Stomach (tissue), 4 donors: ENCODE measurements around the gene FAM184A.

ENCODE experiments used
- CTCF ChIP-seq, 7 experiments: fragments of 450-650 bp in 4 of 7; fragments of 200-600 bp in 3 of 7; sonication (generic) in 3 of 7; IDR thresholded peaks; one replicate each; pipeline ENCODE4 v1.5.1; 2016 to 2019; ENCODE audit warnings: antibody characterized with exemption in 7 of 7, control low read depth in 2 of 7, mild to moderate bottlenecking in 1 of 7
- POLR2AphosphoS5 ChIP-seq, 3 donors: sonication (generic); formaldehyde crosslinking; IDR thresholded peaks; one replicate each; pipeline ENCODE4 v1.6.1; 2016; ENCODE audit warnings: antibody characterized with exemption in 3 of 3

DNA sequence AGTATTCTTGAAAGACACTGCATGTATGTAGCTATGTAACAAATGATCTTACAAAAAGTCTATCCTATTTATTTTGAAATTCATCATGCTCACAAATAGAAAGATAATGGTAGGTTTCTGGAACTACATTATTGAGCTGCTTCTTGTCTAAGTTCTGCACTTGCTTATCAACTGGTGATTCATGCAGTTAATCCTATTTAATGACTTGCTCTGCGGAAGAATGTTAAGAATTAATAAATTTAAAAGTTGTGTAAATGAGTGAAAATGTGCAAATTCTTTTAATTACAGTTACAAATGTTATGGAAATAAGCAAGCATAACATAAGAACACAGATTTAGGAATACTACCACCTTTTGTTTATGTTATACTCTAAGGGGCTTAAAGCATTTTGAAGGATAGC, 76.4 kb downstream of the FAM184A start:
- TF ChIP-seq CTCF (IDR thresholded peaks at IDR 0.05): no peak
- TF ChIP-seq POLR2AphosphoS5 (IDR thresholded peaks at IDR 0.05): no peak
